HCT116 (cell line): ENCODE results near the gene ZXDC. TPM values are rescaled to one million over a fixed set of nuclear protein-coding genes. Genes with fewer than 3 reads are reported as not detected.
A peak's percentile ranks its signal among the peaks of the same experiment; 100 is the strongest.

Source experiments
- ATAC-seq: fragments of 200-7000 bp; cut with Tn5 transposase; 2 replicates; pipeline ENCODE4 v1.9.1; 2020; ENCODE audit warnings: mild to moderate bottlenecking, moderate library complexity
- BruUV-seq: library from RNA; stranded (reverse); fragments of 400-500 nt; replicated peaks from 2 replicates; lab custom pipeline; 2021; lab: Mats Ljungman, UMichigan
- CTCF ChIA-PET: fragments of 300-600 bp; sonication (Branson Sonifier 250); formaldehyde crosslinking; loops from one replicate; lab custom pipeline; 2021; ENCODE audit warnings: antibody characterized with exemption; lab: Charles Lee
- POLR2A ChIA-PET: fragments of 300-600, 350-600 bp; sonication (Branson Sonifier 250); formaldehyde crosslinking; loops from one replicate; lab custom pipeline; 2021; ENCODE audit warnings: antibody characterized with exemption; lab: Charles Lee
- RAD21 ChIA-PET, 2 experiments: fragments of 300-600 bp; sonication (Branson Sonifier 250); formaldehyde crosslinking; loops; one replicate each; lab custom pipeline; 2023; ENCODE audit warnings: low total read pairs in 2 of 2; ENCODE audit not compliant: uncharacterized antibody in 2 of 2, unreplicated experiment in 2 of 2, low non-redundant PET in 1 of 2; lab: Charles Lee
- DNase-seq: peaks from one replicate; pipeline ENCODE4 v3.0.0-alpha.2; 2010; ENCODE audit warnings: low read depth, low spot score
- H2AFZ ChIP-seq: fragments of 200-600 bp; shearing (Covaris generic), sonication (generic); 2 replicates; pipeline ENCODE4 v1.6.1; 2017; ENCODE audit warnings: low read depth, mixed run types, mixed read lengths, antibody characterized with exemption, low read length; ENCODE audit not compliant: poor library complexity, severe bottlenecking
- H3K27ac ChIP-seq: 2 replicates; pipeline ENCODE4 v1.5.1; 2012; ENCODE audit warnings: low read depth, low read length
- H3K27me3 ChIP-seq: fragments of 200-600 bp; sonication (generic); 2 replicates; pipeline ENCODE4 v1.6.1; 2016; ENCODE audit warnings: mixed run types, low read length, mixed read lengths; ENCODE audit not compliant: insufficient read depth
- H3K36me3 ChIP-seq, 2 experiments: fragments of 200-500 bp in 1 of 2; fragments of 200-600 bp in 1 of 2; sonication (Bioruptor generic) in 1 of 2; sonication (generic) in 1 of 2; 2 replicates each; pipeline versions ENCODE4 v1.5.1 to v1.6.1; 2014 to 2016; ENCODE audit warnings: low read length in 2 of 2, inconsistent platforms in 1 of 2, mixed read lengths in 1 of 2, mixed run types in 1 of 2; ENCODE audit not compliant: insufficient read depth in 2 of 2, control insufficient read depth in 1 of 2
- H3K4me1 ChIP-seq, 2 experiments: fragments of 200-600 bp in 1 of 2; sonication (generic) in 1 of 2; 2 replicates each; pipeline versions ENCODE4 v1.5.1 to v1.6.1; 2012 to 2017; ENCODE audit warnings: low read length in 2 of 2, inconsistent platforms in 1 of 2, mild to moderate bottlenecking in 1 of 2, mixed read lengths in 1 of 2, mixed run types in 1 of 2, moderate library complexity in 1 of 2; ENCODE audit not compliant: insufficient read depth in 2 of 2, control insufficient read depth in 1 of 2
- H3K4me2 ChIP-seq: fragments of 200-600 bp; sonication (generic); 2 replicates; pipeline ENCODE4 v1.6.1; 2017; ENCODE audit warnings: mixed run types, low read length, mixed read lengths
- H3K4me3 ChIP-seq, 2 experiments: fragments of 200-600 bp in 1 of 2; sonication (generic) in 1 of 2; replicated peaks in 1 of 2; 2 replicates each; pipeline ENCODE4 v1.5.1; 2011 to 2016; ENCODE audit warnings: low read length in 2 of 2, control low read depth in 1 of 2, low read depth in 1 of 2, mild to moderate bottlenecking in 1 of 2, mixed read lengths in 1 of 2, mixed run types in 1 of 2
- H3K79me2 ChIP-seq: fragments of 200-600 bp; sonication (generic); 2 replicates; pipeline ENCODE4 v1.6.1; 2017; ENCODE audit warnings: mild to moderate bottlenecking, mixed run types, low read length, moderate library complexity, mixed read lengths; ENCODE audit not compliant: insufficient read depth
- H3K9ac ChIP-seq: fragments of 200-600 bp; sonication (generic); 2 replicates; pipeline ENCODE4 v1.6.1; 2016; ENCODE audit warnings: low read length, mixed read lengths
- H3K9me2 ChIP-seq: fragments of 200-600 bp; sonication (generic), shearing (Covaris generic); 2 replicates; pipeline ENCODE4 v1.6.1; 2017; ENCODE audit warnings: mixed run types, mild to moderate bottlenecking, moderate library complexity; ENCODE audit not compliant: insufficient read depth
- H3K9me3 ChIP-seq, 2 experiments: fragments of 200-500 bp in 1 of 2; fragments of 200-600 bp in 1 of 2; sonication (Bioruptor generic) in 1 of 2; sonication (generic) in 1 of 2; 2 replicates each; pipeline ENCODE4 v1.6.1; 2014 to 2017; ENCODE audit warnings: low read length in 2 of 2, mixed read lengths in 2 of 2, inconsistent platforms in 1 of 2, low read depth in 1 of 2, mild to moderate bottlenecking in 1 of 2, mixed run types in 1 of 2, moderate library complexity in 1 of 2; ENCODE audit not compliant: control insufficient read depth in 1 of 2, insufficient read depth in 1 of 2
- H4K20me1 ChIP-seq: fragments of 200-600 bp; sonication (generic), shearing (Covaris generic); 2 replicates; pipeline ENCODE4 v1.6.1; 2017; ENCODE audit warnings: mixed run types, mild to moderate bottlenecking, moderate library complexity; ENCODE audit not compliant: insufficient read depth
- CBX3 ChIP-seq: IDR thresholded peaks from 2 replicates; pipeline ENCODE4 v1.6.1; 2012; ENCODE audit warnings: low read depth
- CEBPB ChIP-seq: IDR thresholded peaks from 2 replicates; pipeline ENCODE4 v1.6.1; 2012; ENCODE audit warnings: low read depth
- CTCF ChIP-seq, 3 experiments: fragments of 200-600 bp in 1 of 3; sonication (generic) in 1 of 3; IDR thresholded peaks in 2 of 3; conservative IDR thresholded peaks in 1 of 3; 2 replicates each; pipeline ENCODE4 v1.5.1; 2012 to 2017; ENCODE audit warnings: low read depth in 2 of 3, low read length in 2 of 3, antibody characterized with exemption in 1 of 3, borderline replicate concordance in 1 of 3, control low read depth in 1 of 3, mild to moderate bottlenecking in 1 of 3, mixed read lengths in 1 of 3, mixed run types in 1 of 3, moderate library complexity in 1 of 3; ENCODE audit not compliant: insufficient read depth in 1 of 3
- EZH2 ChIP-seq: fragments of 200-600 bp; sonication (generic); IDR thresholded peaks from 2 replicates; pipeline ENCODE4 v1.6.1; 2017; ENCODE audit warnings: antibody characterized with exemption, mixed run types
- EZH2phosphoT487 ChIP-seq: fragments of 200-600 bp; IDR thresholded peaks from 2 replicates; pipeline ENCODE4 v1.6.1; 2018; ENCODE audit warnings: antibody characterized with exemption, borderline replicate concordance
- FOSL1 ChIP-seq: IDR thresholded peaks from 2 replicates; pipeline ENCODE4 v1.6.1; 2012; ENCODE audit warnings: low read depth
- MAX ChIP-seq: IDR thresholded peaks from 2 replicates; pipeline ENCODE4 v1.6.1; 2012
- POLR2AphosphoS5 ChIP-seq: IDR thresholded peaks from 2 replicates; pipeline ENCODE4 v1.6.1; 2011; ENCODE audit warnings: mild to moderate bottlenecking, low read depth, low read length, moderate library complexity
- RAD21 ChIP-seq: IDR thresholded peaks from 2 replicates; pipeline ENCODE4 v1.6.1; 2012; ENCODE audit warnings: low read depth, mild to moderate bottlenecking
- SRF ChIP-seq: IDR thresholded peaks from 2 replicates; pipeline ENCODE4 v1.6.1; 2012; ENCODE audit warnings: low read depth
- YY1 ChIP-seq: IDR thresholded peaks from 2 replicates; pipeline ENCODE4 v1.6.1; 2011; ENCODE audit warnings: low read length, low read depth, moderate library complexity, mild to moderate bottlenecking; ENCODE audit not compliant: insufficient replicate concordance; ENCODE audit errors: extremely low read depth
- intact Hi-C: fragments of 100-400 bp; cut with micrococcal nuclease; formaldehyde crosslinking; loops from 2 replicates; pipeline ENCODE4 v1.10.0; 2022
- total RNA-seq: library from RNA; stranded (reverse); gene quantifications from one replicate; pipeline ENCODE4 v1.2.1, GENCODE V29; 2021; ENCODE audit not compliant: unreplicated experiment
- TF ChIP-seq, protein P1 (sequence below): IDR thresholded peaks from 2 replicates; pipeline ENCODE4 v1.6.1; 2011; ENCODE audit warnings: mild to moderate bottlenecking, low read length, moderate library complexity; ENCODE audit not compliant: insufficient replicate concordance; ENCODE audit errors: extremely low read depth

ZXDC gene
- total RNA-seq, 1 experiment from 2014 or later: 29.9 TPM

- no peaks in the 10 kb centered on the region for H3K27me3 ChIP-seq
- no peak for TF ChIP-seq EZH2phosphoT487
- TF ChIP-seq FOSL1: peak; percentile 56
- H2AFZ ChIP-seq: no peak overlapping the region
- H3K9me3 ChIP-seq: no peaks in the 10 kb centered on the region
- ChIA-PET CTCF (interaction anchor here (0.6 kb wide), 1 partner anchor 207 kb away, joined by 4 read pairs; no protein-coding TSS in a partner anchor), POLR2A (no interaction called here), RAD21 (no interaction called here)
- peaks cover 10 to 26% of the 10 kb centered on the region in 2 experiments; a peak in 3 of 4 replicates for H3K4me1 ChIP-seq
- no peaks in the 10 kb centered on the region for H3K9me2 ChIP-seq
- peak overlapping the region; percentile 67 for H3K4me2 ChIP-seq
- ATAC-seq: peak; percentile 63
- BruUV-seq: no TSS peak
- intact Hi-C loops: no loop called here
- no peak overlapping the region; the same call in 1 of the 2 replicates for H3K27ac ChIP-seq
- H4K20me1 ChIP-seq: no peaks in the 10 kb centered on the region
- no peak for DNase-seq
- no peaks in the 10 kb centered on the region for H3K79me2 ChIP-seq
- H3K9ac ChIP-seq: peak overlapping the region; percentile 20; the same call in 1 of the 2 replicates
- peak overlapping the region in 1 of 2 experiments; percentile 35; a peak in 2 of 4 replicates for H3K4me3 ChIP-seq
- no peaks in the 10 kb centered on the region for H3K36me3 ChIP-seq
Observed at GRCh38 chr3:126419886-126420786, 55.6 kb downstream of the ZXDC start.

DNA sequence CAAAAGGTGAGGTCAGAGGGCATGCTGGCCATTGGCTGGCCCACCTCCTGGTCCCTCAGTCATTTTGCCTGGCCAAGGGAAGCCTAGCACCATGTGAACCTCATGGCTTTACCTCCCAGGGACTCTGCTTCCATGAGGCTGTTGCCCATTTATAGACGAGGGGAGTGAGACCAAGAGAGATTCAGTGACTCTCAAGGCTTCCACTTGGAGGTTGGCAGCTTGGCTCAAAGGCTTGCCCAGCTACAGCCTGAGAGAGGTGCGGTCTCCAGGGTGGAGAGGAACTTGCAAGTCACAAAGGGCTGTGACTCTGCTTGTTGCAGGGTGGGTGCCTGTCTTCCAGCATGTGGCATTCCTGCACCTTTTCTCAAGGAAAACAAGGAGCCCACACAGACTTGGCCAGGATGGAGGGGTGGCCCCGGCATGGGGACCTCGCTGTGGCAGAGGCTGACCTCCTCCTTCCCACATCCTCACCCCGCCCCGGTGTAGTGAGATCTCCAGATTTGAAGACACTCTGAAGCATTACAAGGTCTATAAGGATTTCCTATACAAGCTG lies 56.5 kb downstream of the ZXDC start:
- Histone ChIP-seq H3K9me2 (no peaks in the 10 kb centered on the region), H3K79me2 (no peaks in the 10 kb centered on the region), H3K9me3 (no peaks in the 10 kb centered on the region), H3K4me3 (no peak overlapping the region), H3K9ac (no peak overlapping the region), H3K4me1 (peaks cover 10 to 22% of the 10 kb centered on the region in 2 experiments; a peak in 3 of 4 replicates), H2AFZ (no peak overlapping the region), H3K27me3 (no peaks in the 10 kb centered on the region), H4K20me1 (no peaks in the 10 kb centered on the region), H3K4me2 (peak overlapping the region; percentile 67; the same call in 1 of the 2 replicates), H3K36me3 (no peaks in the 10 kb centered on the region), H3K27ac (no peak overlapping the region)
- POLR2A ChIA-PET: no interaction called here
- intact Hi-C loops: no loop called here
- CTCF ChIA-PET: no interaction called here
- RAD21 ChIA-PET: no interaction called here
- DNase-seq (no peak), ATAC-seq (no peak)
- BruUV-seq: no TSS peak
- no peak for TF ChIP-seq MAX
- no peak for TF ChIP-seq CEBPB
- no peak for TF ChIP-seq CTCF (IDR thresholded peaks at IDR 0.05 in 2 of 3, conservative IDR thresholded peaks at IDR 0.05 in 1 of 3; ENCODE audit: borderline replicate concordance in 1 of 3, insufficient read depth in 1 of 3, low read depth in 2 of 3, low read length in 2 of 3)
- TF ChIP-seq RAD21: no peak
- TF ChIP-seq EZH2: no peak
- TF ChIP-seq POLR2AphosphoS5: no peak
- TF ChIP-seq, protein P1, sequence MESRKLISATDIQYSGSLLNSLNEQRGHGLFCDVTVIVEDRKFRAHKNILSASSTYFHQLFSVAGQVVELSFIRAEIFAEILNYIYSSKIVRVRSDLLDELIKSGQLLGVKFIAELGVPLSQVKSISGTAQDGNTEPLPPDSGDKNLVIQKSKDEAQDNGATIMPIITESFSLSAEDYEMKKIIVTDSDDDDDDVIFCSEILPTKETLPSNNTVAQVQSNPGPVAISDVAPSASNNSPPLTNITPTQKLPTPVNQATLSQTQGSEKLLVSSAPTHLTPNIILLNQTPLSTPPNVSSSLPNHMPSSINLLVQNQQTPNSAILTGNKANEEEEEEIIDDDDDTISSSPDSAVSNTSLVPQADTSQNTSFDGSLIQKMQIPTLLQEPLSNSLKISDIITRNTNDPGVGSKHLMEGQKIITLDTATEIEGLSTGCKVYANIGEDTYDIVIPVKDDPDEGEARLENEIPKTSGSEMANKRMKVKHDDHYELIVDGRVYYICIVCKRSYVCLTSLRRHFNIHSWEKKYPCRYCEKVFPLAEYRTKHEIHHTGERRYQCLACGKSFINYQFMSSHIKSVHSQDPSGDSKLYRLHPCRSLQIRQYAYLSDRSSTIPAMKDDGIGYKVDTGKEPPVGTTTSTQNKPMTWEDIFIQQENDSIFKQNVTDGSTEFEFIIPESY: no peak
- no peak for TF ChIP-seq YY1
- TF ChIP-seq CBX3: no peak
- TF ChIP-seq SRF: no peak
